Measurements from ENCODE around the gene GNMT.

DNA sequence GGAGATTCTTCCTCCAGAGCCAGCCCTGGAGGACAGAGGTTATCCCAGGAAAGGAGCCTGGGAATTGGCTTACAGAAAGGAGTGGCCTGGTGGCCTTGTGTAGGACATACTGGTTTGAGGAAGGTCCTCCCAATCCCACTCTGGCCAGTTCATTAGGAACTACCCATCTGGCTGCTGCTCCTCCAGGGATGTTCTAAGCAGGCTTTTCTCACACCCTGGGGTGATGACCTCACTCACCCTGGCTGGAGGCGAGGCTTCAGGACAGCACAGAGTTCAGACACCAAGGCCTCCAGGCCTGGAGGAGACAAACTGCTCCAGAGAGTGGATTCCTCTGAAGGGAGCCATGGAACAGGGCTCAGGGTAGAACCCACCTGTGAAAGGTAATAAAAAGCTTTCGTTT, 8.9 kb downstream of the GNMT start:
- TF ChIP-seq EP300 (IDR thresholded peaks at IDR 0.05; ENCODE audit: borderline replicate concordance) (no peak), EGR1 (IDR thresholded peaks at IDR 0.05) (no peak), RAD21 (IDR thresholded peaks at IDR 0.05; ENCODE audit: low read depth) (no peak), YY1 (IDR thresholded peaks at IDR 0.05; ENCODE audit: low read depth) (no peak)
- TF ChIP-seq, protein P1, sequence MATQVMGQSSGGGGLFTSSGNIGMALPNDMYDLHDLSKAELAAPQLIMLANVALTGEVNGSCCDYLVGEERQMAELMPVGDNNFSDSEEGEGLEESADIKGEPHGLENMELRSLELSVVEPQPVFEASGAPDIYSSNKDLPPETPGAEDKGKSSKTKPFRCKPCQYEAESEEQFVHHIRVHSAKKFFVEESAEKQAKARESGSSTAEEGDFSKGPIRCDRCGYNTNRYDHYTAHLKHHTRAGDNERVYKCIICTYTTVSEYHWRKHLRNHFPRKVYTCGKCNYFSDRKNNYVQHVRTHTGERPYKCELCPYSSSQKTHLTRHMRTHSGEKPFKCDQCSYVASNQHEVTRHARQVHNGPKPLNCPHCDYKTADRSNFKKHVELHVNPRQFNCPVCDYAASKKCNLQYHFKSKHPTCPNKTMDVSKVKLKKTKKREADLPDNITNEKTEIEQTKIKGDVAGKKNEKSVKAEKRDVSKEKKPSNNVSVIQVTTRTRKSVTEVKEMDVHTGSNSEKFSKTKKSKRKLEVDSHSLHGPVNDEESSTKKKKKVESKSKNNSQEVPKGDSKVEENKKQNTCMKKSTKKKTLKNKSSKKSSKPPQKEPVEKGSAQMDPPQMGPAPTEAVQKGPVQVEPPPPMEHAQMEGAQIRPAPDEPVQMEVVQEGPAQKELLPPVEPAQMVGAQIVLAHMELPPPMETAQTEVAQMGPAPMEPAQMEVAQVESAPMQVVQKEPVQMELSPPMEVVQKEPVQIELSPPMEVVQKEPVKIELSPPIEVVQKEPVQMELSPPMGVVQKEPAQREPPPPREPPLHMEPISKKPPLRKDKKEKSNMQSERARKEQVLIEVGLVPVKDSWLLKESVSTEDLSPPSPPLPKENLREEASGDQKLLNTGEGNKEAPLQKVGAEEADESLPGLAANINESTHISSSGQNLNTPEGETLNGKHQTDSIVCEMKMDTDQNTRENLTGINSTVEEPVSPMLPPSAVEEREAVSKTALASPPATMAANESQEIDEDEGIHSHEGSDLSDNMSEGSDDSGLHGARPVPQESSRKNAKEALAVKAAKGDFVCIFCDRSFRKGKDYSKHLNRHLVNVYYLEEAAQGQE (IDR thresholded peaks at IDR 0.05; ENCODE audit: low read depth) = no peak
- TF ChIP-seq, protein P2, sequence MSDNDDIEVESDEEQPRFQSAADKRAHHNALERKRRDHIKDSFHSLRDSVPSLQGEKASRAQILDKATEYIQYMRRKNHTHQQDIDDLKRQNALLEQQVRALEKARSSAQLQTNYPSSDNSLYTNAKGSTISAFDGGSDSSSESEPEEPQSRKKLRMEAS (IDR thresholded peaks at IDR 0.05) = no peak
